Osteoblast (primary cell): ENCODE data around the gene PIK3C3. TPM values are rescaled to one million over a fixed set of nuclear protein-coding genes. Genes with fewer than 3 reads are reported as not detected.
"Not testable (repeated sequence)": the region's sequence is repeated elsewhere in the genome, so short reads cannot be mapped to it uniquely, and the experiment has no call there.

Experiments
- DNase-seq: peaks from one replicate; pipeline ENCODE4 v3.0.0; 2011; ENCODE audit warnings: low spot score, mixed read lengths; ENCODE audit not compliant: insufficient read length; ENCODE audit errors: missing footprints
- H2AFZ ChIP-seq: 2 replicates; pipeline ENCODE4 v1.6.0; 2011; ENCODE audit warnings: mild to moderate bottlenecking, low read length
- H3K27ac ChIP-seq: 2 replicates; pipeline ENCODE4 v1.5.1; 2011; ENCODE audit warnings: mild to moderate bottlenecking, low read depth, low read length, moderate library complexity
- H3K27me3 ChIP-seq: 2 replicates; pipeline ENCODE4 v1.6.0; 2012; ENCODE audit warnings: mild to moderate bottlenecking, control low read depth, inconsistent platforms, low read length, moderate library complexity; ENCODE audit not compliant: insufficient read depth
- H3K36me3 ChIP-seq: 2 replicates; pipeline ENCODE4 v1.5.1; 2011; ENCODE audit warnings: mild to moderate bottlenecking, low read length, control low read depth, moderate library complexity; ENCODE audit not compliant: insufficient read depth
- H3K4me1 ChIP-seq: 2 replicates; pipeline ENCODE4 v1.5.1; 2011; ENCODE audit warnings: mild to moderate bottlenecking, low read length, control low read depth, moderate library complexity; ENCODE audit not compliant: insufficient read depth
- H3K4me2 ChIP-seq: 2 replicates; pipeline ENCODE4 v1.6.0; 2011; ENCODE audit warnings: mild to moderate bottlenecking, low read length; ENCODE audit not compliant: insufficient read depth
- H3K4me3 ChIP-seq: fragments of 200-600 bp; sonication (generic); 3 replicates; pipeline ENCODE4 v1.5.1; 2012; ENCODE audit warnings: mild to moderate bottlenecking, low read length, inconsistent platforms; ENCODE audit not compliant: insufficient read depth
- H3K79me2 ChIP-seq: 2 replicates; pipeline ENCODE4 v1.6.0; 2012; ENCODE audit warnings: mild to moderate bottlenecking, low read length, control low read depth, inconsistent platforms; ENCODE audit not compliant: insufficient read depth
- H3K9me3 ChIP-seq: 2 replicates; pipeline ENCODE4 v1.5.1; 2011; ENCODE audit warnings: low read depth, low read length, control low read depth
- H4K20me1 ChIP-seq: 2 replicates; pipeline ENCODE4 v1.6.0; 2012; ENCODE audit warnings: mild to moderate bottlenecking, low read length, control low read depth; ENCODE audit not compliant: insufficient read depth
- CTCF ChIP-seq: IDR thresholded peaks from 2 replicates; pipeline ENCODE4 v1.5.1; 2011; ENCODE audit warnings: mild to moderate bottlenecking, low read depth, low read length, moderate library complexity; ENCODE audit errors: extremely low read depth
- total RNA-seq: library from RNA; depleted of rRNA; stranded (reverse); fragments of >200 nt; gene quantifications from 2 replicates; pipeline ENCODE4 v1.2.3, GENCODE V29; 2012

Gene PIK3C3
- total RNA-seq, 1 donor = 59.4 TPM

- Histone ChIP-seq H3K4me1 (no peaks in the 10 kb centered on the region), H4K20me1 (no peaks in the 10 kb centered on the region), H3K27ac (no peak overlapping the region), H3K9me3 (no peaks in the 10 kb centered on the region), H3K27me3 (no peaks in the 10 kb centered on the region), H3K4me3 (no peak overlapping the region), H2AFZ (no peak overlapping the region), H3K4me2 (no peak overlapping the region), H3K79me2 (no peaks in the 10 kb centered on the region), H3K36me3 (no peaks in the 10 kb centered on the region)
- DNase-seq = no peak
- no peak for TF ChIP-seq CTCF
These were observed 150.4 kb downstream of the PIK3C3 start for GRCh38 chr18:42105394-42105793.

DNA sequence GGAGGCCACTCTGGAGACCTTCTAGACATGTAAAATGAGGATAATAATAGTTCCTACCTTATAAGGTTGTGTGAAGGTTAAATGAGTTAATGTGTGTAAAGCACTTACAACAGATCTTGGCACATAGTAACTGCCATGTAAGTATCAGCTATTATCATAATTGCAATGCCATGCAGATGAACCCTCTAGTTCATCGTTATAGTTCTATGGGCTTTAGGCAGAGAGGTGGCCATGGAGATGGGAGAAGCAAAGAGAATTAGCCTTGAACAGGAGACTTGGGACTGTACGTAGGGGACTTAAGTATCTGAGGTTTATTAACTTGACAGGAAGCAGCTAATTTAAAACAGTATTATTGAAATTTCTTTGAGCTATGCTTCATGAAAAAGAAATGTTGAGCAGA, 151.8 kb downstream of the PIK3C3 start:
- Histone ChIP-seq H3K4me1 (no peaks in the 10 kb centered on the region), H3K36me3 (no peaks in the 10 kb centered on the region), H3K27ac (no peak overlapping the region), H3K27me3 (no peaks in the 10 kb centered on the region), H3K79me2 (no peaks in the 10 kb centered on the region), H4K20me1 (no peaks in the 10 kb centered on the region), H3K4me2 (no peak overlapping the region), H2AFZ (no peak overlapping the region), H3K9me3 (no peaks in the 10 kb centered on the region), H3K4me3 (no peak overlapping the region)
- TF ChIP-seq CTCF = no peak
- DNase-seq = no peak

GRCh38 chr18:42107287-42107686, 152.3 kb downstream of the PIK3C3 start:
- Histone ChIP-seq H3K4me1 (no peaks in the 10 kb centered on the region), H3K36me3 (no peaks in the 10 kb centered on the region), H3K27ac (no peak overlapping the region), H2AFZ (no peak overlapping the region), H3K79me2 (no peaks in the 10 kb centered on the region), H3K9me3 (no peaks in the 10 kb centered on the region), H4K20me1 (no peaks in the 10 kb centered on the region), H3K4me2 (no peak overlapping the region), H3K4me3 (no peak overlapping the region), H3K27me3 (no peaks in the 10 kb centered on the region)
- no peak for DNase-seq
- TF ChIP-seq CTCF = no peak

DNA sequence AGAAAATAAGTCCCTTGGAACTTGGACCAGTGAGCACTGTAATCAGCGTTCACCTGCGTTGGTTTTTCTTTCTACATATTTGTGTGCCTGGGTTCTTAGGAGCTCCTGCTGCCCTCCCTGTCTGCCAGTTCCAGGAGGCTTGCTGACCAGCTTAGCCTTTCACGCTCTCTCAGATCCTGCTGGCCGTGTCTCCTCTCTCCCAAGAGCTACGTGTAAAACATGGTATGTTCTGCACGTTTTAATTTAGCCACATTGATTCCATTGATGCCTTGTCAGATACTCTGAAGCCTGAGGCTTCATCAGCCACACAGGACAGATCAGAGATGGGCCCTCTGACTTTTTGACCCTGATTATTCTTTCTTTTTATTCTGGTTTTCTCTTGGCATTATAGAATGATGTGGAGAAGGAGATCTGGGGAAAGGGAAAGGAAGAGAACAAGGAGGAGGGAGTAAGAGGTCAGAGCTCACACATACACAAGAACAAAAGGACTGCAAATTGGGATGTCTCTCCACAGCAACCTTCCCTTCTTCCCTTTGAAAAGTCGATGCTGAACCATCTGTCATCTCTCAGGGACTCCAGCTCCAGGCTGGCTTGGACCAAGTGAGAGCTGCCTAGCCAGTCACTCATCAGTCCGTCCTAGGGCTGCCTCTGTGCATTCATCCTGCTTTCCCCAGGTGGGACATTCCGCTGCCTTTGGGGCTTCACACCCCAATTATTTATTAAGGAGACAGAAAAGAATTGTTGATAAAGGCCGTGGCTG, 152.8 kb downstream of the PIK3C3 start:
- no peak overlapping the region for H3K4me3 ChIP-seq
- no peak overlapping the region for H2AFZ ChIP-seq
- no peaks in the 10 kb centered on the region for H3K36me3 ChIP-seq
- H3K27ac ChIP-seq = no peak overlapping the region
- no peaks in the 10 kb centered on the region for H4K20me1 ChIP-seq
- TF ChIP-seq CTCF = no peak
- no peaks in the 10 kb centered on the region for H3K9me3 ChIP-seq
- H3K4me1 ChIP-seq = no peaks in the 10 kb centered on the region
- no peaks in the 10 kb centered on the region for H3K27me3 ChIP-seq
- DNase-seq = no peak
- H3K4me2 ChIP-seq = no peak overlapping the region
- H3K79me2 ChIP-seq = no peaks in the 10 kb centered on the region

DNA sequence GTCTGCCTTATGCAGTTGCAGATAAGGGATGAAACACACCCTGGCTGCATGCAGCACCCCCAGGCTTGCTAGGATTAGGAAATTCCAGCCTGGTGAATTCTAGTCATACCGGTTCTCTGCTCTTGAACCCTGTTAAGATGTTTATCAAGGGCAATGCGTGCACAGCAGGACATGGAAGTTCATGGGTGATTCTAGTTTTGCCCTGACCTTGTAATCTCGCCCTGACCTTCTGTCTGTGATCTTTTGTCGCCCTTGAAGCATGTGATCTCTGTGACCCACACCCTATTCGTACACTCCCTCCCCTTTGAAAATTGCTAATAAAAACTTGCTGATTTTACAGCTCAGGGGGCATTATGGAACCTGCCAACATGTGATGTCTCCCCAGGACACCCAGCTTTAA, 157.1 kb downstream of the PIK3C3 start:
- not testable (repeated sequence) for H3K4me2 ChIP-seq, DNase-seq, H3K4me3 ChIP-seq, H3K79me2 ChIP-seq, H4K20me1 ChIP-seq, H3K36me3 ChIP-seq, H3K9me3 ChIP-seq, H3K27me3 ChIP-seq, H2AFZ ChIP-seq, H3K27ac ChIP-seq
- H3K4me1 ChIP-seq = peaks cover 13% of the 10 kb centered on the region
